Lower lobe of right lung (tissue), 2 donors: ENCODE data around the gene MAT2A. TPM values are rescaled to one million over a fixed set of nuclear protein-coding genes. Genes with fewer than 3 reads are reported as not detected.

Experiments used
- ATAC-seq, 2 donors: fragments of 200-7000 bp; cut with Tn5 transposase; one replicate each; pipeline ENCODE4 v1.9.1; 2020 to 2022; ENCODE audit warnings: mild to moderate bottlenecking in 2 of 2, moderate library complexity in 2 of 2
- DNase-seq: peaks from one replicate; pipeline ENCODE4 v3.0.0-alpha.2; 2020
- H3K27ac ChIP-seq: fragments of 200-600 bp; one replicate; pipeline ENCODE4 v1.8.0; 2022
- H3K27me3 ChIP-seq: fragments of 200-600 bp; one replicate; pipeline ENCODE4 v1.8.0; 2022; ENCODE audit warnings: low read depth
- H3K36me3 ChIP-seq: fragments of 200-600 bp; one replicate; pipeline ENCODE4 v1.8.0; 2022; ENCODE audit warnings: mild to moderate bottlenecking
- H3K4me1 ChIP-seq: fragments of 200-600 bp; one replicate; pipeline ENCODE4 v1.8.0; 2022
- H3K4me3 ChIP-seq: fragments of 200-600 bp; one replicate; pipeline ENCODE4 v1.8.0; 2022; ENCODE audit warnings: mild to moderate bottlenecking
- H3K9me3 ChIP-seq: fragments of 200-600 bp; one replicate; pipeline ENCODE4 v1.8.0; 2022
- intact Hi-C: fragments of 100-400 bp; cut with DNase I; formaldehyde crosslinking; loops from one replicate; pipeline ENCODE4 v1.11.0; 2022
- total RNA-seq: library from RNA; stranded (reverse); fragmentation: NEBNext Ultra II Directional; extraction: Animal tissue kit (Norgen Biotek cat#: 25700); gene quantifications from one replicate; pipeline ENCODE4 v1.2.1, GENCODE V29; 2021
- TF ChIP-seq, protein P1 (sequence below): fragments of 200-600 bp; IDR thresholded peaks from one replicate; pipeline ENCODE4 v1.8.0; 2022; ENCODE audit warnings: antibody characterized with exemption, mild to moderate bottlenecking
- donor health status: DM: no; HTN: yes; CAD: no; lungs with severe emphysema.

Gene MAT2A
- total RNA-seq, 1 donor from 2014 or later: 183 TPM

- DNase-seq: no peak
- intact Hi-C loops: no loop called here
- Histone ChIP-seq H3K36me3 (peaks cover 24% of the 10 kb centered on the region), H3K9me3 (no peaks in the 10 kb centered on the region), H3K4me3 (peak overlapping the region; percentile 77), H3K27ac (peak overlapping the region; percentile 95), H3K4me1 (peaks cover 84% of the 10 kb centered on the region), H3K27me3 (no peaks in the 10 kb centered on the region)
- TF ChIP-seq, protein P1, sequence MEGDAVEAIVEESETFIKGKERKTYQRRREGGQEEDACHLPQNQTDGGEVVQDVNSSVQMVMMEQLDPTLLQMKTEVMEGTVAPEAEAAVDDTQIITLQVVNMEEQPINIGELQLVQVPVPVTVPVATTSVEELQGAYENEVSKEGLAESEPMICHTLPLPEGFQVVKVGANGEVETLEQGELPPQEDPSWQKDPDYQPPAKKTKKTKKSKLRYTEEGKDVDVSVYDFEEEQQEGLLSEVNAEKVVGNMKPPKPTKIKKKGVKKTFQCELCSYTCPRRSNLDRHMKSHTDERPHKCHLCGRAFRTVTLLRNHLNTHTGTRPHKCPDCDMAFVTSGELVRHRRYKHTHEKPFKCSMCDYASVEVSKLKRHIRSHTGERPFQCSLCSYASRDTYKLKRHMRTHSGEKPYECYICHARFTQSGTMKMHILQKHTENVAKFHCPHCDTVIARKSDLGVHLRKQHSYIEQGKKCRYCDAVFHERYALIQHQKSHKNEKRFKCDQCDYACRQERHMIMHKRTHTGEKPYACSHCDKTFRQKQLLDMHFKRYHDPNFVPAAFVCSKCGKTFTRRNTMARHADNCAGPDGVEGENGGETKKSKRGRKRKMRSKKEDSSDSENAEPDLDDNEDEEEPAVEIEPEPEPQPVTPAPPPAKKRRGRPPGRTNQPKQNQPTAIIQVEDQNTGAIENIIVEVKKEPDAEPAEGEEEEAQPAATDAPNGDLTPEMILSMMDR: no peak
- peak in 1 of 2 donors; percentile 51 for ATAC-seq
These were observed 46.8 kb downstream of the MAT2A start for GRCh38 chr2:85585781-85586105.

GRCh38 chr2:85588236-85588635 lies 49.3 kb downstream of the MAT2A start:
- TF ChIP-seq, protein P1: no peak
- H3K9me3 ChIP-seq: no peaks in the 10 kb centered on the region
- H3K4me1 ChIP-seq: peaks cover 97% of the 10 kb centered on the region
- H3K36me3 ChIP-seq: peaks cover 1% of the 10 kb centered on the region
- no peaks in the 10 kb centered on the region for H3K27me3 ChIP-seq
- no peak for DNase-seq
- H3K4me3 ChIP-seq: no peak overlapping the region
- ATAC-seq: no peak
- intact Hi-C loops: no loop called here
- peak overlapping the region; percentile 95 for H3K27ac ChIP-seq

- H3K9me3 ChIP-seq: no peaks in the 10 kb centered on the region
- peaks cover 96% of the 10 kb centered on the region for H3K4me1 ChIP-seq
- no peak for ATAC-seq
- intact Hi-C loops: no loop called here
- TF ChIP-seq, protein P1: no peak
- no peaks in the 10 kb centered on the region for H3K36me3 ChIP-seq
- H3K27me3 ChIP-seq: no peaks in the 10 kb centered on the region
- DNase-seq: no peak
- no peak overlapping the region for H3K4me3 ChIP-seq
- peak overlapping the region; percentile 95 for H3K27ac ChIP-seq
These were observed 49.7 kb downstream of the MAT2A start for GRCh38 chr2:85588645-85589044.

DNA sequence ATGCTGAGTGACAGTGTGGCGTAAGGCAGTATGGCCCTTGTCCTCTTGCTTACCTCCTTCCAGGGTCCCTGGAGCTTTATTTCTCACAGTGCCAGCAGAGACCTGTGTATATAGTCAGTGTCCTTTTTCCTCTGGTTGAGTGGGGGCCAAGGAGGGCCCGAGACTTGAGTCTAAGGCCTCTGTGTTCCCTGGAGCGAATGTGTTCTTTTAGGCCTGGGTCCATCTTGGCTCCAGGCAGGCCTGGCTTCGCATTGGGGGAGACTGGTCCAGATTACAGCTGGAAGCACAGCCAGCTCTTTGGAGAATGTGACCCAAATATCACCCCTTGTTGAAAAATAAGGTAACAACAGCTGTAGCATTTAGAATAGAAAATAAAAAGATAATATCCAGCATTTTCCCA lies 50.2 kb downstream of the MAT2A start:
- TF ChIP-seq, protein P1: no peak
- intact Hi-C loops: no loop called here
- no peaks in the 10 kb centered on the region for H3K9me3 ChIP-seq
- DNase-seq (no peak), ATAC-seq (no peak)
- no peaks in the 10 kb centered on the region for H3K27me3 ChIP-seq
- H3K36me3 ChIP-seq: no peaks in the 10 kb centered on the region
- peak overlapping the region; percentile 95 for H3K27ac ChIP-seq
- peaks cover 97% of the 10 kb centered on the region for H3K4me1 ChIP-seq
- H3K4me3 ChIP-seq: no peak overlapping the region

- DNase-seq (peak; percentile 72), ATAC-seq (peak; percentile 72 to 77)
- H3K27me3 ChIP-seq: no peaks in the 10 kb centered on the region
- H3K9me3 ChIP-seq: no peaks in the 10 kb centered on the region
- H3K4me1 ChIP-seq: peaks cover 98% of the 10 kb centered on the region
- H3K4me3 ChIP-seq: peak overlapping the region; percentile 10
- peak overlapping the region; percentile 95 for H3K27ac ChIP-seq
- no peaks in the 10 kb centered on the region for H3K36me3 ChIP-seq
- intact Hi-C loops: no loop called here
- TF ChIP-seq, protein P1: no peak
These were observed 51.2 kb downstream of the MAT2A start for GRCh38 chr2:85589982-85590791.
